ENCODE measurements around the gene PROM1.

DNA sequence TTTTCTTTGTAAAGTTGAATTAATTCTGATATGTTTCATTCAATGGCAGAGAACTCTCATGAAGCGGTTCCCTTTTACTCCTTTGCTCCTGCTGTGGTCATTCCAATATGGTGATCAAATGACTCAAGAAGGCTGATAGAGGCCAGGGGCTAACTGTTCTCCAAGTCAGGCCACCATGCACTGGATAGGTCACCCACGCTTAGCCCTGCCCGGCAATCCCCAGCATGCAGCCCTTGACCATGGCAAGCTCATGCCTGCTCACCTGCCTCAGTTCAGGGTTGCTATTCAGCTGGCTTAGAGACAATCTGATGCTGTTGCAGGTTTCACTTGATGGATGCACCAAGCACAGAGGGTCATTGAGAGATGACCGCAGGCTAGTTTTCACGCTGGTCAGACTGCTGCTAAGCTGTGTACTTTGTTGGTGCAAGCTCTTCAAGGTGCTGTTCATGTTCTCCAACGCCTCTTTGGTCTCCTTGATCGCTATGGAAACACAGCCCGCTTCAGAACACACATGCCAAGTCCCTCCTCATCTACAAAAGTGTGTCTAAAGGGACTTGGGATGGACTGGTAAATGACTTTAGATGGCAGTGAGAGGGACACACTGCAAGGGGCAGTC, 65.7 kb downstream of the PROM1 start:
- TF ChIP-seq MCM7 (IDR thresholded peaks at IDR 0.05) (no peak), ZNF165 (CRISPR knock-in tag; IDR thresholded peaks at IDR 0.05; ENCODE audit: borderline replicate concordance) (no peak), NFE2L1 (tag; IDR thresholded peaks at IDR 0.05; ENCODE audit: borderline replicate concordance, low read depth) (no peak), E2F6 (IDR thresholded peaks at IDR 0.05; ENCODE audit: borderline replicate concordance in 1 of 2, extremely low read depth in 1 of 2, insufficient read depth in 1 of 2, insufficient read length in 1 of 2, low read depth in 1 of 2, low read length in 1 of 2, poor library complexity in 1 of 2, severe bottlenecking in 1 of 2) (no peak), TAF1 (IDR thresholded peaks at IDR 0.05; ENCODE audit: control insufficient read depth, extremely low read depth, insufficient read depth, low read length, severe bottlenecking) (no peak), ZNF174 (CRISPR knock-in tag; IDR thresholded peaks at IDR 0.05) (no peak), ZC3H8 (IDR thresholded peaks at IDR 0.05) (no peak), EZH2 (IDR thresholded peaks at IDR 0.05; ENCODE audit: borderline replicate concordance, low read depth, low read length) (no peak), FOS (IDR thresholded peaks at IDR 0.05; ENCODE audit: extremely low read depth, insufficient read length) (no peak), SP1 (CRISPR knock-in tag; IDR thresholded peaks at IDR 0.05) (no peak), IRF9 (tag; IDR thresholded peaks at IDR 0.05) (no peak)
- TF ChIP-seq, protein P1, sequence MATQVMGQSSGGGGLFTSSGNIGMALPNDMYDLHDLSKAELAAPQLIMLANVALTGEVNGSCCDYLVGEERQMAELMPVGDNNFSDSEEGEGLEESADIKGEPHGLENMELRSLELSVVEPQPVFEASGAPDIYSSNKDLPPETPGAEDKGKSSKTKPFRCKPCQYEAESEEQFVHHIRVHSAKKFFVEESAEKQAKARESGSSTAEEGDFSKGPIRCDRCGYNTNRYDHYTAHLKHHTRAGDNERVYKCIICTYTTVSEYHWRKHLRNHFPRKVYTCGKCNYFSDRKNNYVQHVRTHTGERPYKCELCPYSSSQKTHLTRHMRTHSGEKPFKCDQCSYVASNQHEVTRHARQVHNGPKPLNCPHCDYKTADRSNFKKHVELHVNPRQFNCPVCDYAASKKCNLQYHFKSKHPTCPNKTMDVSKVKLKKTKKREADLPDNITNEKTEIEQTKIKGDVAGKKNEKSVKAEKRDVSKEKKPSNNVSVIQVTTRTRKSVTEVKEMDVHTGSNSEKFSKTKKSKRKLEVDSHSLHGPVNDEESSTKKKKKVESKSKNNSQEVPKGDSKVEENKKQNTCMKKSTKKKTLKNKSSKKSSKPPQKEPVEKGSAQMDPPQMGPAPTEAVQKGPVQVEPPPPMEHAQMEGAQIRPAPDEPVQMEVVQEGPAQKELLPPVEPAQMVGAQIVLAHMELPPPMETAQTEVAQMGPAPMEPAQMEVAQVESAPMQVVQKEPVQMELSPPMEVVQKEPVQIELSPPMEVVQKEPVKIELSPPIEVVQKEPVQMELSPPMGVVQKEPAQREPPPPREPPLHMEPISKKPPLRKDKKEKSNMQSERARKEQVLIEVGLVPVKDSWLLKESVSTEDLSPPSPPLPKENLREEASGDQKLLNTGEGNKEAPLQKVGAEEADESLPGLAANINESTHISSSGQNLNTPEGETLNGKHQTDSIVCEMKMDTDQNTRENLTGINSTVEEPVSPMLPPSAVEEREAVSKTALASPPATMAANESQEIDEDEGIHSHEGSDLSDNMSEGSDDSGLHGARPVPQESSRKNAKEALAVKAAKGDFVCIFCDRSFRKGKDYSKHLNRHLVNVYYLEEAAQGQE (IDR thresholded peaks at IDR 0.05; ENCODE audit: borderline replicate concordance): no peak
- TF ChIP-seq, protein P1 (CRISPR knock-in tag; IDR thresholded peaks at IDR 0.05; ENCODE audit: low read depth): no peak
- TF ChIP-seq, protein P2, sequence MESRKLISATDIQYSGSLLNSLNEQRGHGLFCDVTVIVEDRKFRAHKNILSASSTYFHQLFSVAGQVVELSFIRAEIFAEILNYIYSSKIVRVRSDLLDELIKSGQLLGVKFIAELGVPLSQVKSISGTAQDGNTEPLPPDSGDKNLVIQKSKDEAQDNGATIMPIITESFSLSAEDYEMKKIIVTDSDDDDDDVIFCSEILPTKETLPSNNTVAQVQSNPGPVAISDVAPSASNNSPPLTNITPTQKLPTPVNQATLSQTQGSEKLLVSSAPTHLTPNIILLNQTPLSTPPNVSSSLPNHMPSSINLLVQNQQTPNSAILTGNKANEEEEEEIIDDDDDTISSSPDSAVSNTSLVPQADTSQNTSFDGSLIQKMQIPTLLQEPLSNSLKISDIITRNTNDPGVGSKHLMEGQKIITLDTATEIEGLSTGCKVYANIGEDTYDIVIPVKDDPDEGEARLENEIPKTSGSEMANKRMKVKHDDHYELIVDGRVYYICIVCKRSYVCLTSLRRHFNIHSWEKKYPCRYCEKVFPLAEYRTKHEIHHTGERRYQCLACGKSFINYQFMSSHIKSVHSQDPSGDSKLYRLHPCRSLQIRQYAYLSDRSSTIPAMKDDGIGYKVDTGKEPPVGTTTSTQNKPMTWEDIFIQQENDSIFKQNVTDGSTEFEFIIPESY (CRISPR knock-in tag; IDR thresholded peaks at IDR 0.05): no peak
- TF ChIP-seq, protein P3, sequence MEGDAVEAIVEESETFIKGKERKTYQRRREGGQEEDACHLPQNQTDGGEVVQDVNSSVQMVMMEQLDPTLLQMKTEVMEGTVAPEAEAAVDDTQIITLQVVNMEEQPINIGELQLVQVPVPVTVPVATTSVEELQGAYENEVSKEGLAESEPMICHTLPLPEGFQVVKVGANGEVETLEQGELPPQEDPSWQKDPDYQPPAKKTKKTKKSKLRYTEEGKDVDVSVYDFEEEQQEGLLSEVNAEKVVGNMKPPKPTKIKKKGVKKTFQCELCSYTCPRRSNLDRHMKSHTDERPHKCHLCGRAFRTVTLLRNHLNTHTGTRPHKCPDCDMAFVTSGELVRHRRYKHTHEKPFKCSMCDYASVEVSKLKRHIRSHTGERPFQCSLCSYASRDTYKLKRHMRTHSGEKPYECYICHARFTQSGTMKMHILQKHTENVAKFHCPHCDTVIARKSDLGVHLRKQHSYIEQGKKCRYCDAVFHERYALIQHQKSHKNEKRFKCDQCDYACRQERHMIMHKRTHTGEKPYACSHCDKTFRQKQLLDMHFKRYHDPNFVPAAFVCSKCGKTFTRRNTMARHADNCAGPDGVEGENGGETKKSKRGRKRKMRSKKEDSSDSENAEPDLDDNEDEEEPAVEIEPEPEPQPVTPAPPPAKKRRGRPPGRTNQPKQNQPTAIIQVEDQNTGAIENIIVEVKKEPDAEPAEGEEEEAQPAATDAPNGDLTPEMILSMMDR (IDR thresholded peaks at IDR 0.05 in 2 of 3, conservative IDR thresholded peaks at IDR 0.05 in 1 of 3; ENCODE audit: insufficient read depth in 2 of 3, low read depth in 1 of 3, low read length in 3 of 3): no peak

Measured in K562 (cell line).